HL-60/S4 treated with retinoic acid at 250 ng/mL for 4 days and 3 days (cell line): ENCODE data around the gene PLN.

Source experiments
- in situ Hi-C: fragments of 300-500 bp; cut with MboI; formaldehyde crosslinking; loops from 2 replicates; pipeline ENCODE4 v1.7.0; 2022; ENCODE audit warnings: low sequenced_read_pairs

The PLN gene

DNA sequence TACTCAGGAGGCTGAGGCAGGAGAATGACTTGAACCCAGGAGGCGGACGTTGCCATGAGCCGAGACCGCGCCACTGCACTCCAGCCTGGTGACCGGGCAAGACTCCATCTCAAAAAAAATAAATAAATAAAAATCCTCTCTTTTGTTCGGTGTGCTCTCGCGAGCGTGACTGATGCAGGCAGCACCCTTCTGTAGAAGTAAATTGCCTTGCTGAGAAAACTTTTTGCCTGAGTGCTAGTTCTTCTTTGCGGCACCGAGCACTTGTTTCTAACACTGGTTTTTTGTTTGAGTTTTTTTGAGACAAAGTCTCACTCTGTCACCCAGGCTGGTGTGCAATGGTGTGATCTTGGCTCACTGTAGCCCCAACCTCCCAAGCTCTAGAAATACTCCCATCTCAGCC, 30.5 kb downstream of the PLN start:
- in situ Hi-C loops = no loop called here

DNA sequence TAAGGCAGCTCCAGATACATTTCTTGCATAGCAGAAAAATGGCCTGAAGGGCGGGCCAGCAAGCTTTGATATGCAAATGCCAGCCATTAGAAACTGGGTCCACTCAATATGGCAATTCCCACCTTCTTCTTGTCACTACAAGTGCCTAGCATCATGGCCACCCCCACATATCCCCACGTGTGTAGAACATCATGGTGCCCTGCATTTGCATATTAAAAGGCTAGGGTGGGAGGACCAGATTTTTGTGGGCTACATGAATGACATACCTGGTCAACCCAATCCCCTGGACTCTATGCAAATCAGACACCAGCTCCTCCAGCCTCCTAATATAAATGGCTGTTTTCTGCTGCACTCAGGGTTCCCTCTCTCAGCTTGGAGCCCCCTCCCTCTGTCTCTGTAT, 31.7 kb downstream of the PLN start:
- in situ Hi-C loops = no loop called here

DNA sequence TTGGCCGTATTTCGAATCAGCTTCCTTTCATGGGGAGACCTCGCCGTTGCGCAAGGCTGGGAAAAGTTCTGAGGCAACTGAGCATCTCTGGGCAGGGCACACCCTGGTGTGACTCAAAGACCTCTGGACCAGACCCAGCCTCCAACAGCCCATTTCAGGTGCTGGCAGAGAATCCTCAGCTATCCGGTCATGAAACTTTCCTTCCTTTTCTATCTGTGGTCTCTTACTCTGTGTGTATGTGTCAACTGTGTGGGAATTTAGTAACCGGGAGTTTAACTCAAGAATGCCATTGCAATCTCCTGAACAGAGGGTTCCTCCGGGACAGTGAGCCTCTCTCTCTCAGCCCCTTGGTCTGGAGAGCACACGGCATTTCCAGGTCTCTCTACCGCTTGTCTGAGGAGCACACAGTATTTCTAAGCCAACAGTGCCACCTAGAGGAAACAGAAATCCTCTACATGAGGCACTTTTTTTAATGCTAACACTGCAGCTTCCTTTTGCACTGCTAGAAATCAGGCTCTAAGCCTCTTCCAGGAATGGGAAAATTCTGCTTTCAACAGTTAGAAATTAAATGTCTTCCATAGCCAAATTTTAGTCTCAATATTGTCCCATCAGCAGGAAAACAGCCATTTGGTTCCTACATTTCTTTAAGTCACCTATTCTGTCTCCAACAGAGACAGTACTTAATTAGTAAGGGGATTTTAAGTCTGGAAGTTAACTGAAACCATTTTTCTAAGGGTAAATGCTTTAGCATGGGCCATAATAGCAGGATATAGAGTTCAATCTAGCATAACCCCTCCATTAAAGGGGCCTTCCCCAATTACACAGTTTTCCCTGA, 32.7 kb downstream of the PLN start:
- in situ Hi-C loops = no loop called here

DNA sequence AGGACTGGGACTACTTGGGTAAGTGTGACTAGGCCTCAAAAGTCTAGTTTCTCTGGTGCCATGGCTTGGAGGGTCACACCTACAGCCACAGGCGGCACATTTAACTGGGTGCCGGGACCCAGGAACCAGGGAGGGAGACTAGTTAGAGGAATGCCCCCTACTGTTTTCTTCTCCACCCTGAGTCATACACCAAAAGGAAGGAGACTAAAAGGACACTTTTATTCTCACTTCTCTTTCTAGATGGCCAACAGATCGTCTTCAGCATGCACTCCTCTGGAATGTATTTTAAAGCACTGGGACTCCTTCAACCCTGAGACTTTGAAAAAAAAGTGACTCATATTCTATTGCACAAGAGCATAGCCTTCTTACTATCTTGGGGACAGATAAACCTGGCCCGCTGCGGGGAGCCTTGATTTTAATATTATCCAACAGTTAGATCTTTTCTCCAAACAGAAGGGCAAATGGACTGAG, 33.4 kb downstream of the PLN start:
- in situ Hi-C loops = no loop called here

DNA sequence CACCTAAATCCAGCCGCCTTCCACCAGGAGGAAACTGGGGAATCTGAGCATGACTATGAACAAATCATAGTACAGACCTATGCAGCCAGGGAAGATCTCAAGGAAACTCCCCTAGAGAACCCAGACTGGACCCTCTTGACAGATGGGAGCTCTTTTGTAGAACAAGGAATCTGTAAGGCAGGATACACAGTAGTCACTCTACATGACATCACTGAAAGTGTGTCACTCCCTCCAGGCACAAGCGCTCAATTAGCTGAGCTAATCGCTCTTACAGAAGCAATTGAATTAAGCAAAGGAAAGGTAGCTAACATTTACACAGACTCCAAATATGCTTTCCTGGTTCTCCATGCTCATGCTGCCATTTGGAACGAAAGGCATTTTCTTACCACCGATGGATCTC, 36.8 kb downstream of the PLN start:
- in situ Hi-C loops = no loop called here

DNA sequence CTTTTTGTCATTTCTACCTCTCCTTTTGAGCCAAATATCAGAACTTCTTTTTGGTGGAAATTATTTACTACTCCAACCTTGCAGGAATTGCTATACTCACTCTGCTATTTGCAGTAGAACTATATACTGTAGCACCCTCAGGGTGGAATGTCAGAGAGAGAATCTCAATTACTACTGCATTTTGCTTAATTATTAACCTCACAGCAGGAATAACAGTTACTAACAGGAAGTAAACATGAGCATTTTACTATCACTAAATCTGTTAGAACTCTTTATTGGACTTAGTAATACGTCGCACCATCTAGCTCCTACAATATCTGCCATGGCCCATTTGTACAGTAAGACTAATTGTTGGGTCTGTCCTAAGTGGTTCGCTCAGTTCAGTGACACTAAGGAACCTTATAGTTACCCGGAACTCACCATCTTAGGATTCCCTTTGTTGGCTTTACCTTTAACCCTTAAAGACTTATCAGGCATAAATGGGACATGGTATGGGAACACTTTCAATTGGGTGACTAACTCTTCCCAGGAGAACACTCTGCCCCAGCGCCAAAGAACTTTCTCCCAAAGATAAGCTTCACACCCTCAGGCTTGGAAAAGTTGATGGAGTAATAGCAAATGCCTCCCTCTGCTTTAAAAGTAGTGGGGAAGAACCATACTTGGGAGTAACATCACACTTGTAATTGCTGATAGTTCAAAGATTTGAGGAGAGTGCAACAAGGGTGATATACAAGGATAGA, 38.8 kb downstream of the PLN start:
- in situ Hi-C loops = no loop called here

DNA sequence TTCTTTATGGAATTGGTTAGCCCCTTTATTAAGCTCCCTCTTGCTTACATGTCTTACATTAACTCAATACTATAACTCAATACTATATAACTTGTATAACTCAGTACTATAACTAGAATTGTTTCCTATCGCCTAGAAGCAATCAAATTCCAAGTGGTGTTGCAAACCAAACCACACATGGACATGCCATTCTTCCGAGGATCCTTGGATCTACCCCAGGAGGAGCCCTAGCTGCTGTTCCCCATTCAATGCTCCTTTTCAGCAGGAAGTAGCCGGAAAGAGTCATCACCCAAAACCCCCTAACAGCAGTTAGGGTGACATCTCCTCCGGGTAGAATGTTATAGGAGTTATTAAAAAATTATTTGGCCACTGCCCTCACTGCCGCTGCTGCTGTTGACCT, 40.5 kb downstream of the PLN start:
- in situ Hi-C loops = no loop called here

DNA sequence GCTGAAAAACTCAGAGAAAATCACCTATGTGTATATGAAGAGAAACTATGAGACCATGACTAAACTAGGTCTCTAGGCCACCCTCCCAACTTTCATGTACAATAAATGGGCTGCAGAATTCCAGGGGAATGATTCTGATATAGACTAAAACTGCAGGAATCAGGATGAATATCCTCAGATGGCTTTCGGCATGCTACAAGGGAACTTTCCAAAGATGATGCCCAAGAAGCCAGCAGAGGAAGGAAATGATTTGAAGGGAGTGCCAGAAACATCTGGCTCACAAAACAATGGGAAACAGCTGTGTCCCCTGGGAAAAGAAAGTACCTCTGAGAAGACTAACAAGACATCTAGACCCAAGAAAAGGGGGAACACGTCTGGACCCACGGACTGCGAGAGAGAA, 41.1 kb downstream of the PLN start:
- in situ Hi-C loops = no loop called here

DNA sequence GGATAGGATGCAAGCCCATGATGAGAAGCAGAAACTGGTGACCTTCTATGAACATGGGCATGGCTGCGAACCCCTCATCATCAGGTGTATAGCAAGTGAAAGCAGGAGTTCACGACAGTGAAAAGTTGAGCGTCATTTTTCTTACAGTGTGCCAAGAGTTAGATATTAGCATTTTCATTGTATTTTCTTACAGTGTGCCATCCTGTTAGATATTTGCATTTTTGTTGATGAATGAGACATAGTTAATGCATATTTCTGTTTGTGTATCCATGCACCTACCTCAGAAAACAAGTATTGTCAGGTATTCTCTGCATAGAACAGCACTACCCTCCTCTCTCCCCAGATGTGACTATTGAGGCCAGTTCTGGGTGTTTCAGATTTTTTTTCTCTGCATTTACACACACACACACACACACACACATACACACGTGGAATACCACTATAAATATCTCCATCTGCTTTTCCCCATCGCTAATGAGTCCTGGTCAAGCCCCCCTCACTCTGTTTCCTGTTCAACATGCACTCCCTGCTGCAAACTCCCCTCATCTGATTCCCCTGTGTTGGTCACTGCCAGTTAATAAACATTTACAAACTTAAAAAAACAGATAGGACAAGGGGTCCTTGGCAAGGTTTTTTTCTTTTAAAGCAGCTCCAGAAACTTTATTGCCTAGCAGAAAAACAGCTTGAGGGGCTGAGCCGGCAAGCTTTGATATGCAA, 41.7 kb downstream of the PLN start:
- in situ Hi-C loops = no loop called here

DNA sequence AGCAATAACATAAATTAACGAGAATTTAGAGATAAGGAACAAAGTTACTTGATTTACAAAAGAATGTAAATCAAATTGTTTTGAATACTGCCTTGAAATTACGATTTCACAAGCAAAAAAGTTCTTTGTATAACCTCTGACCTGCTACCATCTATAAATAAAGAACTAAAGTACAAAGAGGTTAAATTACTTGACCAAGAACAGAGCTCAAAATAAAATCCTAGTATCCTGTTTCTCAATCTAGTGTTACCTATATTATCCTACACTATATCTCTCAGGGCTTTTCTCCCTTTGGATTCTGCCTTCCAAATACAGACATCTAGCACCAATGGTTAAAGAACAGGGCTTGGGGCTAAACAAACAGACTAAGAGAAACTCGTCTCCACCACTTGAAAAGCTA, 43.8 kb downstream of the PLN start:
- in situ Hi-C loops = no loop called here

DNA sequence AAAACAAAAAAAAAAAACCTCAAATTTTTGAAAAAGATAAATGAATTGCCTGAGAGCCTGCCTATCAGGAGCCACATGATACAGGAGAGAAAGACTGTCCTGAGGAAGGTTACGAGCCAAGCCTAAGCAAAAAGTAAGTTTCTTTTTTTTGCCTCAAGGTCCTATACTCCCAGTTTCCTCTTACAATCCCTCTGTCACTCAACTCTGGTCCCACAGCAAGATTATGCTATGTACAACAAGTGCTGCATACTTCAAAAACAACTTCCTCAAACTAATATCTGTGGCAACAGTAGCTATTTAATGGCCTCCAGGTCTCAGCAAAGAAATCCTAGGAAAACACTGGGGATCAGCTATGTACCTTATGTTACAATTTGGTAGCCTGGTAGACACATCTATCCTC, 46.8 kb downstream of the PLN start:
- in situ Hi-C loops = no loop called here

DNA sequence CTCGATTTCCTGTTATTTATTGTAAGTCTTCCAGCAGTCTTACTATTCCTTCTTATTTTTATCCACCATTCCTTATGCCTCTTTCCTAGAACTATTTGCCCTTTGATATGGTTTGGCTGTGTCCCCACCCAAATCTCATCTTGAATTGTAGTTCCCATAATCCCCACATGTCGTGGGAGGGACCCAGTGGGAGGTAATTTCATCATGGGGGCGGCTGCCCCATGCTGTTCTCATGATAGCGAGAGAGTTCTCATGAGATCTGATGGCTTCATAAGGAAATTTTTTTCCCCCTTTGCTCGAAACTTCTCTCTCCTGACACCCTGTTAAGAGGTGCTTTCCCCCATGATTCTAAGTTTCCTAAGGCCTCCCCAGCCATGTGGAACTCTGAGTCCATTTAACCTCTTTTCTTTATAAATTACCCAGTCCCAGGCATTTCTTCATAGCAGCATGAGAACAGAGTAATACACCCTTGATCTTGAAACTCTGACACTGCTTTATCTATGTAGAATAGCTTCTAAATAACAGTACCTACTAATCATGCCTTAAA, 48.8 kb downstream of the PLN start:
- in situ Hi-C loops = no loop called here

DNA sequence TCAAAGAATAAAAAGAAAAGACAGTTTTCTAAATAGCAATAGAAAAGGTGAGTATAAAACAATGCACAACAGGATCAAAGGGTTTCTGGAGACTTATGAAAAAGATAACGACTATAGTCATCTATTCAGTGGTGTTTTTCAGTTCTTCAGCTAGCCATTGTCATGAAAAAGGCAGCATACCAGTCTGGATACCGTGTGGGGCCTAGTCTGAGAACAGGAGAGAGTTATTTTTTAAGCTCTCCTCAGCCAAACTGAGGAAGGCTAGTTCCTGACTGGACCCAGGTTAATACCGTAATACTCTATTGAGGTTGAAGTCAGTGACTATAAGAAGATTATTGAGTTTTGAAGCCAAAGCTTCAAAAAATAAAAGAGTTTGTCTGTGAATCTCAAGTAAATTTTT, 49.5 kb downstream of the PLN start:
- in situ Hi-C loops = no loop called here

DNA sequence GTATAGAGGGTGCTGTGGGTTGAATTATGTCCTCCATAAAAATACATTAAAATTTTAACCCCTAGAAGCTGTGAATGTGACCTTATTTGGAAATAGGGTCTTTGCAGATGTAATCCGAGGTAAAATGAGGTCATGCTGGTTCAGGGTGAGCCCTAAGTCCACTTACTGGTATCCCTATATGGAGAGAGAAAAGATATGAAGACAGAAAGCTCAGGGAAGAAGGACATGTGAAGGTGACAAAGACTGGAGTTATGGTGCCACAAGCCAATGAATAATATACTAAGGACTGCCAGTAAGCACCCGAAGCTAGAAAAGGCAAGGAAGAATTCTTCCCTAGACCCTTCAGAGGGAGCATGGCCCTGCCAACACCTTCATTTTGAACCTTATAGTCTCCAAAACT, 50.2 kb downstream of the PLN start:
- in situ Hi-C loops = no loop called here

DNA sequence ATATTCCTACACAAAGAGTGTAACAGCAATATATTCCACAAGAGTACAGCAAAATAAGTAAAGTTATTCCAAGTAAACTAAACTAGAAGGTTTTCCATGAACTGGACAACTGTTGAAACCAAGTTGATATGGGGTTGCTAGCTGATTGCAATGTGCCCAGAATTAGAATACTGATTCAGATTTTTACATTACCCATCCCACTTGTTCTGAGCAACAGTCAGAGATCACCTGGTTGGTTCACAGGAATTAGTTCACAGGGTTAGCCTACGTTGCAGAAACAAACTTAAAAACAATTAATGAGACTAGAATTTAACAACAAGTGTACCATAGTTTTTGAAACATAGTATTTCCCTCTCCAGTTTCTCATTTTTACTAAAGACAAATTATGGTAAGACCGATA, 54.2 kb downstream of the PLN start:
- in situ Hi-C loops = no loop called here

DNA sequence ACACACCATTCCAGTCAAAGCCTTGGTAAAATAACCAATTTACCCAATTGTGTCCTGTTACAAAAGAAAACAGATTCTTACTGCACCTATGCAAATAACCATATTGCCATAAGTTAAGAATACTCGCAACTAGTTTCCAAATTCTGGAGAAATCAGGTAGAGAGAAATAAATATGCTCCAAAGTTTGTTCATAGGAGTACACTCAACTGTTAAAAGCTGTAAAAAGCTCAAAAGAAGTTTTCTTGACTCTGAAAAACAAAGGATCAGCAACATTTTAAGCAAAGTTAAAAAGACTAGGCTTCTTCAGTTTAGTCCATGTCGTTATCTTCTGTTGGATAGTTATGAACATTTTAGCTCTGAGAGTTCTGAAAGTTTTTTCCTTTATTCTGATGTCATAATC, 55.3 kb downstream of the PLN start:
- in situ Hi-C loops = no loop called here

DNA sequence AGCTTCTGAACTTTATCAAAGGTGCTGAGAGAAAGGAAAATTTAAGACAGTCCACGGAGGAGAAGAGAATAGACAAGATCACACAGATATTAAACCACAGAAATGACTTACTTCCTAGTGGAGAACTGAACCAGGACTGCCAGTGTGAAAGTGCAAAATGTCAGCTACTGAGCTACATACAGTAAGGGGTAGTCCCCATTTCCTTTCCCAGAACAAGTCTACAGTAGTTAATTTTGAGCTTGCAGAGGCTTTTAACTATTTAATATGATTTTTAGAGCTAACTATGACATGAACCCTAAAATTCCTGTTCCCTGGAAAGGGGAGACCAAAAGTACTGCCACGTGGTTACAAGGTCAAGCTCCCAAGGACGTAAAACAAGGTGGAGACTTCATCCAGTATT, 58.2 kb downstream of the PLN start:
- in situ Hi-C loops = no loop called here

DNA sequence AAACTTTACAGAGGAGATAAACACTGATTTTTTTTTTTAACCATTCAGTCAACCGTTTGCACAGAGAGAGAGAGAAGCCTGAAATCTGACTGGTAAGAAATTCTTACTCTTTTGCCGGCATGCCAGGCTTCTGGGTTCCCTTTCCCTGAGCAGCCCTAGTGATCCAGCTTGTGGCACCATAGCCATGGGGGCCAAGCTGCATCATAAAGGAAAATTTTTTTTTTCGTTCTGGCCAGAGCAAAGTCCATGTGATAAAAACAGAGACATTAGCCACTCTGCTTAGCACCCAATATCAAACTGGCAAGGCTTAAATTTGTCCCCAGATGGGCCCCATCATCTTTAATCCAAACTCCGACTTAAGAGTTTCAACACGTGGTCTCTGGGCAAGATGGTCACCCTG, 58.8 kb downstream of the PLN start:
- in situ Hi-C loops = no loop called here
